Loucy (cell line): ENCODE results near the gene CORO2A.

ENCODE experiments used
- CTCF ChIP-seq: fragments of 200-600 bp; sonication (generic); conservative IDR thresholded peaks from 2 replicates; pipeline ENCODE4 v1.5.1; 2014; ENCODE audit warnings: mild to moderate bottlenecking, antibody characterized with exemption, low read length
- EZH2phosphoT487 ChIP-seq: fragments of 200-600 bp; IDR thresholded peaks from 2 replicates; pipeline ENCODE4 v1.6.1; 2018; ENCODE audit warnings: antibody characterized with exemption, mild to moderate bottlenecking, moderate library complexity, borderline replicate concordance

DNA sequence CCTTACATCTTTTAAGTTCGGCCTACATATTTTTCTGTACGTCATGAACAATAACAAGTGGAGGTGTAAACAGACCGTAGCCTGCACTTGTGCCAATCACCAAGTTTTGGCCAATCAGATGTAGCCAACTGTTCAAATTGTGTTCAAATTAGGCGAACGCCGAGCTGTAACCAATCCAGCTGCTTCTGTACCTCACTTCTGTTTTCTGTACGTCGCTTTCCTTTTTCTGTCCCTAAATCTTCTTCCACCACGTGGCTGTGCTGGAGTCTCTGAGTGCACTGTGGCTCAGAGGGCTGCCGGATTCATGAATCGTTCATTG is 99.9 kb downstream of the CORO2A start:
- TF ChIP-seq EZH2phosphoT487 (no peak), CTCF (no peak)
